Measurements from ENCODE around the gene MYH8.

The MYH8 gene

GRCh38 chr17:10380631-10381408 lies 40.9 kb downstream of the MYH8 start:
- no peak for DNase-seq (ENCODE audit: low read depth)

DNA sequence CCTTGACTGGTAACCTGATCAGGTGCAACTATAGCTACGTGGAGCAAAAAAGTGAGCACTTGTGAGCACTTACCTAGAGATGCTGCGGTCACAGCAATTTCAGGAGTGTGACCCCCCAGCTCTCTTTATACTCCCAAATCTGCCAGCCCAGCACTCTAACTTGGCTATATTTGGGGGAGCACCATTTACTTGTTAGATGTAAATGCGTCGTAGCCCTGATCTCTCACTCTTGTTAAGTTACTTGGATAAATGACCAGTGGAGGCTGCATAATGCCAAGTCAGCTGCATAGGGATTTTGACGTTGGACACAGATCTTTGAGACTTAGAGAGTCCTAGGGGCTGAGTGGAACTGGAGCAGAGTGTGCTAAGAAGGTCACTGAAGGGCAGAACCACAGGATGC lies 48.8 kb downstream of the MYH8 start, which contains the start of gene MYH13:
MYH13 (minus strand) TSS at position 101 of the 400 bp plus-strand sequence. CDS start 8,476 bp downstream, outside the sequence.
- DNase-seq (ENCODE audit: low read depth) = no peak

DNA sequence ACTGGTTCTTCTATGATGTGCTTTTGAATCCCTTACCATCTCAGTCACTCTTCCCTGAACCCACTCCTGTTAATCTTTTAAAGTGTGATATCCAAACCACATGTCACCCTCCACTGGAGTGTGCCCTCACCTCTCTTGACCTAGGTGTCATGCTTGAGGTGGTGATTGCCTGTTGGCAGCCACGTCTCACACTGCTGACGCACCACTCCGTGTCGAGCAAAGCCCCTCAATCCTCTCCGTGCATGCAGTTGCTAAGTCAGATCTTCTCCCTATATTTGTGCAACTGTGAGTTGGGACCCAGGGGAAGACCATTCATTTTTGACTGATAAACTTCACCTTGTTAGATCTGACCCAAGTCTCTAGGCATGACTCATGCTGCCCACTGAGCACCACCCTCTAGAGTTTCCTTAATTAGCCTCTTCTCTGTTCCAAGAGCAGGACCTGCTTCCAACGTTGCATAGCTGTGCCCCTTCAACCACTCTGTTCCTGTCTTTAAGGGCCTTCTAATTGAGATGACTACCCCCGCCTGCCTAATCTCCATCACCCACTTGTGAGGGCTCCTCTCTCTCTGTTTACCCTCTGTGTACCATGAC lies 51.6 kb downstream of the MYH8 start:
- no peak for DNase-seq (ENCODE audit: low read depth)

DNA sequence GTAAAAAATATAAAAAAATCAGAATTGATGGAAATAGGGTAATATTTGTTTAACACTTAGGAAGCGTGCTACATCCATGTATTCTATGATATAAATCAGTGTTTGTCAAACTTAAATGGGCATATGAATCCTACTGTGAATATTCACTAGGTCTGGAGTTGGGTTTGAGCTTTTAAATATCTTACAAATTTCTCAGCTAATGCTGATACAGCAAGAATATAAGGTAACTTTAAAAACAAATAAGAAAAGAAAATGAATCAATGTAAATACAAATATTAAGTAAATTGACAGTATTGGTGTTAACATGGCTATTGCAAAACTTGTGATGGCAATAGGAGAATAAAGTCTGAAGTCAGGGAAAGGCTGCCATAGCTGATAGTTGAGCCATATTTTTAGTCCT lies 52.5 kb downstream of the MYH8 start:
- DNase-seq (ENCODE audit: low read depth) = no peak

DNA sequence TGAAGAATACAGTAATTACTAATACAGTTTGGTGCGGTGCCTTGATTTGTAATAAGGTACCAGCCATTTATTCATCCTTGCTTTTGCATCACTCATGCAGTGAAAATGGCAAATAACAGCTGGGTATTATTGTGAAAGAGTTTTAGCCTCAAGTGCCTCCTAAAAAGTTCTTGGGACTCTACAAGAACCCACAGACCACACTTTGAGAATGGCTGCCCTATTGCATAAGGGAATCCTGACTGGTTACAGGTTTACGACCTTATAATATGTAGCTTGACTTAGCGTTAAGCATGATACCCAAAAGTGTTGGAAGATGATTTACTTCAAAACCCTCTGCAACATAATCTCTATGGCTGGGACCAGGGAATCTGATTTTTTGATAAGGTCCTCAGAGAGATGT lies 53.2 kb downstream of the MYH8 start:
- DNase-seq (ENCODE audit: low read depth) = no peak

- no peak for DNase-seq (ENCODE audit: low read depth)
Measured at GRCh38 chr17:10360578-10360977, 61.2 kb downstream of the MYH8 start.

DNA sequence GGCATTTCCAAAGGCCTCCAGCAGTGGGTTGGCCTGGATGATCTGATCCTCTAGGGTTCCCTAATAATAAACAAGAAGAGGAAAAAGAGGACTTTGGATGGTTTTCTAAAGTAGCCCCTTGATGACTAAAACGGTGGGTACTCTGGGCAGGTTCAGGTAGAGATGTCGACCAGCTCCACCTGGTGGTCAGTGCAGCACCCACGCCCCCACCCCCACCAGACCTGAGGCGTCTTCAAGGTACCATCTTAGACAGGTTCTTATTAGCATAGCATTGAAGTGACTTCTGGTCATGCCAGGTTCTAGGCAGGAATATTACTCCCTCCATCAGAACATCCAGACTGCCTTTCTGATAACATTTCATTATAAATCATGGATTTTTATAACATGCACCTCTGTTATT lies 64.0 kb downstream of the MYH8 start:
- DNase-seq (ENCODE audit: low read depth) = no peak

DNA sequence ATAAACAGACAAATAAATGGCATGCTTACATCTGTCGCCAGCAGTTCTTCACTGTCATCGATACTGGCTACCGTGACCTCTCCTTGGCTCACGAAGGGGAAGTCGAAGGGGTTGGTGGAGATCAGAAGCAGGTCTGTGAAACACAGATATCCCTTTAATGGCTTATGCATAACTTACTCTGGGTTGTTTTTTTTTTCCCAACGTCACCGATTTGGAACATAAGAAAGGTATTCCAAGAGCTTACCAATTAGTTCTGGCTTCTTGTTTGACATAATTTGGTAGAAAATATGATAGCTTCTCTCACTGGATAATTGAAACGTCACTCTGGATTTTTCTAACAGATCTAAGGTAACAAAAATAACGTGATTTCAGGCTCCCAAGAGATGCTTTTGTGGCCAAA lies 67.1 kb downstream of the MYH8 start:
- no peak for DNase-seq (ENCODE audit: low read depth)

DNA sequence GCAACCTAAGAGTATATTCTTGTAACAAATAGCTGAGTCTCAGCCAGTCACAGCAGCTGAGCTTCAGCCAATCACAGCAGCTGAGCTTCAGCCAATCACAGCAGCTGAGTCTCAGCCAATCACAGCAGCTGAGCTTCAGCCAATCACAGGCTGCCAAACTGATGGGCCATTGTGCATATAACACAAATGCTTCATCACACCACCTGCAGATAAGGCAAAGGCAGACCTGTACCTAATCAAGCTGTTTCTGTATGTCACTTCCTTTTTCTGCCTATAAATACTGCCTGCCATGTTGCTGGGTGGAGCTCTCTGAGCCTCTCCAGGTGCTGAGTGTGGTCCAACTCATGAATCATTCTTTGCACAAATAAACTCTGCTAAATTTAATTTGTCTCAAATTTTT lies 68.9 kb downstream of the MYH8 start:
- DNase-seq (ENCODE audit: low read depth) = no peak

DNA sequence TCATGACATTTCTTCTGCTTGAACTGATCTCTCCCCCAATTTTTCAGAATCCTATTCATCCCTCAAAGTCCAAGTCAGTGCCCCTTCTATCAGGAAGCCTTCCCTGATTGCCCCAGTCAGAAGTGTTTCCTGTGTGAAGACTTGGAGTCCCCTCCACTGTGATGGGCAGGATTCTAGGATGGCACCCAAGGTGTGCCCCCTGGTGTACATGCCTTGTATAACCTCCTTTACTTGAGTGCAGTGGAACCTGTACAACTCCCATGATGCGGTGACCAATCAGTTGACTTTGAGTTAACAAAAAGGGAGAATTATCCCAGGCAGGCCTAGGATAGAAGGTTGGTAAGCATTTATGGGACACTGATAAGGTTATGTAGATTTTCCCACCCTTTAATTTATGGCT lies 72.3 kb downstream of the MYH8 start:
- DNase-seq (ENCODE audit: low read depth) = no peak

DNA sequence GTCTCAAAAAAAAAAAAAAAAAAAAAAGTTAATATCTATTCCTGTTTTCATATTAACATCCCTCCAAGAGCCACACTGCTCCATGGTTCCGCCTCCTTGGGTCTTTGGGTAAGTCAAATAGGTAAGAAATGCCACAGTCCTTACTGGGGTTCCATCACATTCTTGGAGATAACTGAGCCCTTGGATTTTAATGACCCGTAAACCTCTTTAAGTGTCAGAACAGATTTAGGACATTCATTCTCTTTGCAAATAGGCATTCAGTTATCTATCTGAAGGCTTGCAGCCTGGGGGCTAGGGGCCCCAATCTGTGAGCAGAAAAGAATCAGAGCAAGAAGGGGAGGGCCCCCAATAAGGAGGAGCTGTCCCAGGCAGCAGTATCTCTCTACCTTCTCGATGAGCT lies 76.9 kb downstream of the MYH8 start:
- DNase-seq (ENCODE audit: low read depth) = no peak
